ENCODE data around the gene RIN1.

The RIN1 gene

GRCh38 chr11:66293777-66294625, 42.2 kb downstream of the RIN1 start:
- no peak for DNase-seq

GRCh38 chr11:66293352-66293751, 42.9 kb downstream of the RIN1 start:
- no peak for DNase-seq

- no peak for DNase-seq
Observed at GRCh38 chr11:66292543-66293332, 43.5 kb downstream of the RIN1 start.

- DNase-seq: no peak
Observed at GRCh38 chr11:66291706-66292542, 44.3 kb downstream of the RIN1 start, which contains the start of gene TMEM151A. TSS of gene TMEM151A (plus strand) at chr11:66291894. CDS start at chr11:66292014, 120 bp downstream.

- no peak for DNase-seq
Observed at GRCh38 chr11:66291303-66291705, 44.9 kb downstream of the RIN1 start.

- no peak for DNase-seq
Observed at GRCh38 chr11:66290330-66290621, 46.0 kb downstream of the RIN1 start.

GRCh38 chr11:66289548-66290329, 46.5 kb downstream of the RIN1 start:
- no peak for DNase-seq

GRCh38 chr11:66288671-66289547, 47.3 kb downstream of the RIN1 start, which contains the start of gene YIF1A:
TSS of gene YIF1A (minus strand) at chr11:66289143. CDS start at chr11:66288985, 158 bp downstream.
- DNase-seq: peak; percentile 99

- DNase-seq: no peak
Observed at GRCh38 chr11:66287889-66288670, 48.2 kb downstream of the RIN1 start.

- DNase-seq: no peak
Observed at GRCh38 chr11:66287211-66287888, 48.9 kb downstream of the RIN1 start.

GRCh38 chr11:66286699-66287098, 49.5 kb downstream of the RIN1 start:
- DNase-seq: no peak

GRCh38 chr11:66285250-66285947, 50.8 kb downstream of the RIN1 start:
- no peak for DNase-seq

- no peak for DNase-seq
Observed at GRCh38 chr11:66284526-66285078, 51.6 kb downstream of the RIN1 start.

GRCh38 chr11:66283461-66284105, 52.7 kb downstream of the RIN1 start:
- DNase-seq: no peak

GRCh38 chr11:66282468-66283455, 53.5 kb downstream of the RIN1 start:
- peak; percentile 87 for DNase-seq

All from DMS153 (cell line).